Measurements from ENCODE around the gene CHCHD4.
"Not testable (repeated sequence)": the region's sequence is repeated elsewhere in the genome, so short reads cannot be mapped to it uniquely, and the experiment has no call there.

The CHCHD4 gene

DNA sequence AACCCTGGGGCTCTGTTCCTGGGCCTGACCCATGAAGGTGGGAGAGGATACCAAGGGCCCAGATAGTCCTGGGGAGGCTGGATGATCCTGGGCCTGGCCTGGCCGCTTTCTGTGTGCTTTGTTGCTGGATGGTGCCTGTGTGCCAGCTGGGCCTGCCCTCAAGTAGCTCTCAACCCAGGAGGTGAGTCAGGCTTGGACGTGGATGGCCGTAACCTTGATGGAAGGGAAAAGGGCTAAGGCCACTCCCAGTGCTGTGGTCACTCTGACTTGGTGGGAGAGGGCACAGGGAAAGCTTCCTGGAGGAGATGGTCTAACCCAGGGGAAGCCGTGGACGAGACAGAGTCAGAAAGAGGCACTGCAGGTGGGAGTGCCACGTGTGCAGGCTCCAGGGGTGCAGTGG lies 9.6 kb upstream of the CHCHD4 start:
- no peak for DNase-seq (ENCODE audit: low read depth)

DNA sequence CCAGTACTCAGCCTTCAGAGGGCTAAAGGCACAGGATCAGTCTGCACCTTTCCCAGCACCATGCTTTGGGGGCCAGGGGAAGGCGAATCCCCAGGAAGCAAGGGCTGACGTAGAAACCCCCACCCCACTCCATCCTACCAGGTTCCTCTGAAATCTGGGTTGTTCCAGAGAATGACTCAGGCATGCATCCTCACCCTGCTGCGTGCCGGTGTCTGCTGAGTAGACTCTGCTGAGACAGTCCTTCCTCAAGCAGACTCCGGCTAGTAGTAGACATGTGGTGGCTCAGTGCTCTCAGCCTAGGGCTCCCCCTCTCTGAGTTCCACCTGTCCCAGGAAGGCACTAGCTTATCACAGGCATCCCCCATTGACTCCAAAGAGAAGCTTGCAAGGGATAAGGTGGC lies 9.2 kb upstream of the CHCHD4 start:
- DNase-seq (ENCODE audit: low read depth), result no peak

DNA sequence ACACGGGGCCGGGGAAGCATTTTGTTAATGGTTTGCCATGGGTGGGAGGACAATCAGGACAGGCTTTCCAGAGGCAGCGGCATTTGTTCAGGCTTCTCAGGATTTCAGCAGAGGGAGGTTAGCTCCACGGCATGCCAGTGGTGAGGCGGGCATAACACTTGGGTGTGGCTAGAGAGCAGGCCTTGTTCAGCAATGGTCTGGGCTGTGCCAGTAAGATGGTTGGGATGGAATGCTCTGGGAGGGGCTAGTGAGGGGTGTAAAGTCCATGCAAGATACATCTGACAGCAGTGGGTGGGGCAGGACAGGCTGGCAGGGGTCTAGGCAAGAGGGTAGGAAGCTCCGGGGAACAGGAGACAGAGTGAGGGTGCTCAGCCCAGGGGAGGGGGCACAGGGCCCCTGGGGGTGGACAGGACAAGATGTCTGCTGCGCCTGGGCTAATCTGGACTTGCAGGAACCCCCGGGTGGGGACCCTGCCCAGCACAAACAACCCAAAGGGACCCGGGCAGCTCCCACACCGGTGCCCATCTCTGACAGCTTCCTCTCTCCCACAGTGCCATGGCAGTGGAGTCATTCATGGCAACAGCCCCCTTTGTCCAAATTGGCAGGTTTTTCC lies 8.6 kb upstream of the CHCHD4 start:
- DNase-seq (ENCODE audit: low read depth), result no peak

DNA sequence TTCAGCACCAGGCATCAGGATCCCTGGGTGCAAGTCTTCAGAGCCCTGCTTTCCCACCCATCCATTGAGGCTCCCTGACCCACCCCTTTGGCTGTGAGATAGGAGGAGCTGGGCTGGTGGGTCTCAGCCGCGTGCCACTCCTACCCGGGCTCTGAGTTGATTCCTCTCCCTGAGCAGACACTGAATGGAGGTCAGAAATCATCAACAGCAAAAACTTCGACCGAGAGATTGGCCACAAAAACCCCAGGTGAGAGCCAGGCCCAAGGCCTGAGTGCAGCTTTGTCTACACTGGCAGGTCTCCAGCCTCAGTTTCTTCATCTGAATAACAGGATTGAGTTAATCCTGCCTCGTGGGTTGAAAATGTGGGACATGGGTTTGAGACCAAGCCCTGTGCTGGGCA lies 8.0 kb upstream of the CHCHD4 start:
- no peak for DNase-seq (ENCODE audit: low read depth)

- DNase-seq (ENCODE audit: low read depth), result no peak
Measured at GRCh38 chr3:14132120-14132519, 7.5 kb upstream of the CHCHD4 start.

- DNase-seq (ENCODE audit: low read depth), result no peak
Measured at GRCh38 chr3:14131134-14131533, 6.5 kb upstream of the CHCHD4 start.

GRCh38 chr3:14130707-14131106 lies 6.0 kb upstream of the CHCHD4 start:
- no peak for DNase-seq (ENCODE audit: low read depth)

GRCh38 chr3:14130230-14130629 lies 5.6 kb upstream of the CHCHD4 start:
- no peak for DNase-seq (ENCODE audit: low read depth)

- DNase-seq (ENCODE audit: low read depth), result no peak
Measured at GRCh38 chr3:14129296-14129695, 4.6 kb upstream of the CHCHD4 start.

DNA sequence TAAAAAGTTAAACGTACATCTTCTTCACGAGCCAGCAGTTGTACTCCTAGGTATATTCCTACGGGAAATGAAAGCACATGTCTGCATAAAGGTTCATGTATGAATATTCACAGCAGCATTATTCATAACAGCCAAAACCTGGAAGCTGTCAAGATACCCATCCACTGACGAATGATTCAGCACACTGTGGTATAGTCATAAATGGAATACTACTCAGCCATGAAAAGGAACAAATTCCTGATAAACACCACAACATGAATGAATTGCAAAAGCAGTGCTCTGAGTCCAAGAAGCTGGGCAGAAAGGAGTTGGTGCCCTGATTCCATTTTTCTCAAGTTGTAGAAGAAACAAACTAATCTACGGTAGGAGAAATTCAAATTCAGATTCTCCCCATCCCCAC lies 4.1 kb upstream of the CHCHD4 start:
- DNase-seq (ENCODE audit: low read depth), result no peak

DNA sequence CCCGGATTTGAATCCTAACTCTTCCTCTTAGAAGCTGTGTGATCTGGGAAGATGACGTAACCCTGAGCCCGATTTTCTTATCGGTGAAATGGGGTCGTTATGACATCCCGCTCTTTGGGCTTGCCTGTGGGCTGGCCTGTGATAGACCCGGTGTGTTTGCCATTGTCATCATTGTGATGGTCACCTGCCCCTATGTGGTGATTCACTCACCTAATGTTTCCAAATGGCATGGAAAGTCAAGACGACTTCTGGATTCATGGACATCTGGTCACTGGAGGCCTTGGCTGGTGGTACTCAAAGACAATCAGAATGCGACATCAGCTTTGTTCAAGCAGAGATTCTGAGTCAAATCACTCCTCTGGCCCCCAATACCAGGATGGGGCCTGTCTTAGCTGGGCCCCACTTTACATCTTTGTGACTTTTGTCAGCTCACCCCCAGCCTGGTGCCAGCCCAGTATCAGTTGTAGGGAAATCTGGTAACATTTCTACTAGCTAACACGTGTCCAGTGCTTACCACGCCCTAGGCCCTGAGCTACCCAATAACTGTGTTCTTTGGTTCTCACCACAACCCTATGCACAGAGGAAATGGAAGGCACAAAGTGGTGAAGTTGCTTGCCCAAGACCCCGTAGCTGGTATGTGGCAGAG lies 3.0 kb upstream of the CHCHD4 start:
- DNase-seq (ENCODE audit: low read depth), result no peak

- DNase-seq (ENCODE audit: low read depth), result no peak
Measured at GRCh38 chr3:14126887-14127505, 2.3 kb upstream of the CHCHD4 start.

- DNase-seq (ENCODE audit: low read depth), result no peak
Measured at GRCh38 chr3:14126017-14126886, 1.6 kb upstream of the CHCHD4 start.

DNA sequence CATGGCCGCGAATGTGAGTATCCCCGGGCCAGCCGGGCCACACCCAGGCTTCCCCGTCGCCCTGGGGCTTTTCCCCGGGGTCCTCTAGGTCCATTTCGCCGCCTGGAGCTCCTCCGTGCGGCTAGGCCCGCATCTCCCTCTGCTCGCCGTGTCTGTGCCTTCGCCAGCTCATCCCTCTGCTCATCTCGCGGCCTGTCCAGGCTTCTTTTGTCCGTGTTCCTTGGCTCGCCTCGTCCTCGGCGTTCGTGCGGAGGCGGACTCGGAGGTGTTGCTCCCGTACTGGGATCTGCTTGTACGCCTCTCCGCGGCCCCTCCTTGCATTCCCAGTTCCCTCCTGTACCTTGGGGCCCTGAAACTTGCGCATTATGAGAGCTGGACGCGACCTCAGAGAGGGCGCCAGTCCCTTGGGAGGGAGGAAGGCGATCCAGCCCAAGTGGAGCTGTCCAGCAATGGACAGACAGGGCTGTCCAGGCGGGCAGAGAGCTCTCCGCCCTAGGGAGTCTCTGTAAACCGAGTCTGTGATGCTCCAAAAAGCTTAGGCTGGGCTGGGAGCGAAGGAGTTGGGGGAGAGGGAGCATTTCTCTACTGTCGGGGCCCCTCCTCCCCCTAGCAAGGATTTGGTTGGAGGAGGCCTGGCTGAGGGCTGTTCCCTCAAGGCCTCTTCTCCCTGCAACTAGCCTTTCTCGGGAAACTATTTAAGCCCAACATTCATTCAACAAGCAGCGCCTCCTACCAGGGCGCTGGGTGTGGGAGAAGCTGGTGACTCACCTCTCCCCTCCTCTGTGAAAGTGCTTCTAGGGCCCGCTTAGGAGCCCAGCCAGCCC lies 735 bp upstream of the CHCHD4 start:
- DNase-seq (ENCODE audit: low read depth), result no peak

- peak; percentile 58 for DNase-seq (ENCODE audit: low read depth)
Measured at GRCh38 chr3:14124223-14124614, 451 bp downstream of the CHCHD4 start.

DNA sequence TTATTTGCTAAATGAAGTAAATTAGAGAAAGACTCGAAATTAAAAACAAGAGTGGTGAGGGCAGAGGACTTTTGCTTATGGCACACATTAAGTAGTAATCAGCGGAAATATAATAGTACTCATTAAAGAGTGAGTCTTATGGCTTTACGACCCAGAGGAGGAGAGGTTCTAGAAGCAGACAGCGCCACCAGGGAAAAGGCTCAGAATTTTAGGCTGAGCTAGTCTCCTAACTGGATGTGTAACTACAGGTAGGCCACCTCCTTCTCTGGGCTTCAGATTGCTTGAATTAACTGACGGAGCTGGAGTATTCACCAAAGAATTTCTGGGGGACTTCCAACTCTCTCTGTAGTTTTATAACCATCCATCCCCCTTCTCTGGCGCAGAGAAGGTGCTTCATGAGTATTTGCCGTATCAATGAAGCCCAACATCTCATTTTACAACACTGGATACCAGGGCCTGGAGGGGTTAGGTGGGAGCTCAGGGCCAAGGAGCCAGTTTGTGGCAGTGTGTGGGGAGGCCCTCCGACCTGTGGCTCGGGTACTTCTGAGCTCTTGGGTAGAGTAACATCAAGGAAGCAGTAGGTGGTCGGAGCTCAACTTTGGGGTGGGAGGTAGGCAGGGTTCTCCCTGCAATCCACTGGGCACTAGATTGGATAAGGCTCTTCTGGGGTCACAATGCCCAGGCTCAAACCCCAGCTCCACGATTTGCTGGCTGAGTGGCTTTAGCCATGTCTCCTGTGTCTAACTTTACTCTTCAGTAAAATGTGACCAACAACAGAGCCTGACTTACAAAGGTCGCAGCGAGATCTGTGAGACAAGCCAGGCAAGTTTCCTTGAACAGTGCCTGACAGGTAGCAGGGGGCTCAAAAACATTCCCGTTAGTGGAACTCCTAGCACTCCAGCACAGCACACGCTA lies 1.1 kb downstream of the CHCHD4 start:
- no peak for DNase-seq (ENCODE audit: low read depth)

GRCh38 chr3:14122301-14122700 lies 2.4 kb downstream of the CHCHD4 start:
- no peak for DNase-seq (ENCODE audit: low read depth)

GRCh38 chr3:14121859-14122258 lies 2.8 kb downstream of the CHCHD4 start:
- no peak for DNase-seq (ENCODE audit: low read depth)

- DNase-seq (ENCODE audit: low read depth), result not testable (repeated sequence)
Measured at GRCh38 chr3:14120921-14121448, 3.7 kb downstream of the CHCHD4 start.

DNA sequence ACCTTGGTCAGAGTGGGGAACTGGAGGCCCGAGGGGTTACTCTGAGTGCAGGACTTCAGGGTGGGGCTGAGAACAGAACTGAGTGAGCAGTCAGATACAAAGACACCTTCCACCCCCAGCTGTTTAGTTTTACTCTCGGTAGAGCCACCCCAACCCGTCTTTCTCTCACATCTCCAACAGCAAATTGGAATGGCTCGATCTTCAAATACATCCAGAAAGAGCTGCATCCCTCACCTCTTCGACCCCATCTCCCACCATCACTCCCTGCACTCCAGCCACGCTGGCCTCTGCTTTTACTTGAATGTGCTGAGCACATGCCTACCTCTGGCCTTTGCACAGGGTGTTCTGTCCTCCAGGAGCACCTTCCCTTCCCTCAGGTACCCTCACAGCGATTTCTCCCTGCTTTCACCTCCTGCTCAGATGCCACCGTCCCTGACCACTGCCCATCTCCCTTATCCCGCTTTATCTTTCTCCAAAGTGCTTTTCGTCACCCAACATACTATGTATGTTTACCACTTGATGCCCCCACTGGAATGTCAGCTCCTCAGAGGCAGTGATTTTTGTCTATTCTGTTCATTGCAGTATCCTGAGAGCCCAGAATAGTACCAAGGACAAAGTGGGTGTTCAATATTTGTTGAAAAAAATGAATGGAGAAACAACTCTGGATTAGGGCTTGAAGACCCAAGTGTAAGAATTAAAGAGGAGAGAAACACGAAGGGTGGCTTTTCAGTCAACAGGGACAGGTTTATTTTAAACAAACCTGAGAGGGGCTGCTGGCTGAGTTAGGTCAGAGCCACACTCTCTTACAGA lies 4.4 kb downstream of the CHCHD4 start:
- DNase-seq (ENCODE audit: low read depth), result no peak

Measured in stimulated activated CD8-positive, alpha-beta memory T cell treated with anti-CD3 and anti-CD28 coated beads, Interleukin-12 subunit alpha, Interleukin-12 subunit beta, amount 100 ng/mL, for 4 hours (primary cell).